NB4 (cell line): ENCODE measurements around the gene NRN1L.

ENCODE experiments used
- CTCF ChIP-seq: IDR thresholded peaks from one replicate; pipeline ENCODE4 v1.5.1; 2012; ENCODE audit warnings: low read depth, low read length
- MAX ChIP-seq: IDR thresholded peaks from 2 replicates; pipeline ENCODE4 v1.6.1; 2011; ENCODE audit warnings: low read depth, low read length
- MYC ChIP-seq: IDR thresholded peaks from 2 replicates; pipeline ENCODE4 v1.6.1; 2011; ENCODE audit warnings: low read depth, low read length
- POLR2A ChIP-seq: IDR thresholded peaks from 2 replicates; pipeline ENCODE4 v1.6.1; 2011; ENCODE audit warnings: mild to moderate bottlenecking; ENCODE audit not compliant: insufficient read length; ENCODE audit errors: extremely low read depth

DNA sequence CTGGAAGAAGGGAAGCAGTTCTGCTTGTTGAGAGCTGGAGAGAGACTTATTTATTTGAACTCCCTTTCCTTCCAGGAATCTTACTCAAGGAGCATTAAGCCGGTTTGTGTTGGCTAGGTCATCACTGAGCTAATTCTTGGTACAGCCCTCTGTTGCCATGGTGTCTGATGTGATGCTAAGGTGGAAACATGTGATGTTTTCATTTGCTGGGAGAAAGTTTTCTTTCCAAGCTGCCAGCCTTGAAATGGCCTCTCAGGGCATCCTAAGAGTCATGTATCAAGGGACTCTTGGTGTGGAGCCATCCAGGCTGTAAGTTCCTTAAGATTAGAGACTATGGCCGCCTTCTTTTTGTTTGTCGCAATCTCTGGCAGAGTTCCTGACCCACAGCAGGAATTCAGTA, 12.5 kb downstream of the NRN1L start:
- TF ChIP-seq CTCF (no peak), POLR2A (no peak), MAX (no peak), MYC (no peak)
